GM18951 (cell line): ENCODE data around the gene VSTM2L.

ENCODE experiments used
- POLR2A ChIP-seq: IDR thresholded peaks from 4 replicates; pipeline ENCODE4 v1.6.1; 2011; ENCODE audit warnings: mild to moderate bottlenecking; ENCODE audit not compliant: insufficient read length, insufficient read depth; ENCODE audit errors: extremely low read depth
- in situ Hi-C: fragments of 300-500 bp; cut with MboI; formaldehyde crosslinking; loops from one replicate; pipeline ENCODE4 v1.12.0; 2022; ENCODE audit warnings: low sequenced_read_pairs, mixed read lengths, inconsistent platforms; ENCODE audit not compliant: unreplicated experiment

Gene VSTM2L

GRCh38 chr20:37984018-37984785 lies 81.3 kb downstream of the VSTM2L start:
- no peak for TF ChIP-seq POLR2A
- in situ Hi-C loops, result loop anchor here (10.0 kb wide), 1 partner anchor 409 kb away; no protein-coding TSS in a partner anchor

DNA sequence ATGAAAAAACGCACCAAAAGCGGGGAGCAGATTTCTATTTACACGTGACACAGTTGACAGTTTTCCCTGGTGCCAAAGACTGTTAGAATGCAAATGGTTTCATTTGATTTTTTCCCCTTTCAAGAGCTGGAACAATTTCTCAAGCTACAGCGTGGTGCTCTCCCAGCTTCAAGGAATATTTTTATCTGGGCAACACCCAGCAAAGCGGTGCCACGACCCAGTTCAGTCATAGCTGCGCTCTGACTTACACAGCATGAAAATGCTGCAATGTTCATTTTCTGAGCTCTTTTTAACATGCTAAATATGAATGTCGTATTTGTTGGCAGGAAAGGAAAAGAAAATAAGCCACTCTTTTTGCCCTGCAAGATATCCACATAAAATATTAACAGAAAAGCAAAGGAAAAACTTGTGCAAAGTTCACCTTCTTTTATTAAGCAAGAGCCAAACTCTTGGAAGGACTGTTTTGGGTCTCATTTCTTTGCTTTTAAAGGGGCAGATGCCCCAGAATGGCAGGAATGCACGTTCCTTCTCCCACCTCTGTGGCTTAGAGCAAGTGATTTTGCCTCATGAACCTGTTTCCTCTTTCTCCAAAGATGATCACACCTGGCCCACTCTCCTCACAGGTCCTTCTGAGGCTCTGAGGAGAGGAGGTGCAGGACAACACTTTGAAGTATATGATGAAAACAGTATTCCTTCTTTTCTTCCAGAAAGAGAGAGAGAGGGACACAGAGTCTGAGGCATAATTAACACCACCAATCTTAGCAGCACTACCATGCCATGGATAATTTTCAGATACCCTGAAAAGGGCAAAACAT lies 83.3 kb downstream of the VSTM2L start:
- in situ Hi-C loops, result loop anchor here (10.0 kb wide), 1 partner anchor 411 kb away; no protein-coding TSS in a partner anchor
- TF ChIP-seq POLR2A, result no peak

GRCh38 chr20:37986873-37987601 lies 84.1 kb downstream of the VSTM2L start:
- in situ Hi-C loops, result loop anchor here (10.0 kb wide), 1 partner anchor 412 kb away; no protein-coding TSS in a partner anchor

GRCh38 chr20:37987602-37988290 lies 84.8 kb downstream of the VSTM2L start:
- in situ Hi-C loops, result loop anchor here (10.0 kb wide), 1 partner anchor 413 kb away; no protein-coding TSS in a partner anchor
- no peak for TF ChIP-seq POLR2A

More at GRCh38 chr20:37986873-37987601, 84.1 kb downstream of the VSTM2L start:
- TF ChIP-seq POLR2A, result no peak

GRCh38 chr20:37988306-37988954 lies 85.5 kb downstream of the VSTM2L start:
- no peak for TF ChIP-seq POLR2A
- in situ Hi-C loops, result loop anchor here (10.0 kb wide), 1 partner anchor 414 kb away; no protein-coding TSS in a partner anchor

DNA sequence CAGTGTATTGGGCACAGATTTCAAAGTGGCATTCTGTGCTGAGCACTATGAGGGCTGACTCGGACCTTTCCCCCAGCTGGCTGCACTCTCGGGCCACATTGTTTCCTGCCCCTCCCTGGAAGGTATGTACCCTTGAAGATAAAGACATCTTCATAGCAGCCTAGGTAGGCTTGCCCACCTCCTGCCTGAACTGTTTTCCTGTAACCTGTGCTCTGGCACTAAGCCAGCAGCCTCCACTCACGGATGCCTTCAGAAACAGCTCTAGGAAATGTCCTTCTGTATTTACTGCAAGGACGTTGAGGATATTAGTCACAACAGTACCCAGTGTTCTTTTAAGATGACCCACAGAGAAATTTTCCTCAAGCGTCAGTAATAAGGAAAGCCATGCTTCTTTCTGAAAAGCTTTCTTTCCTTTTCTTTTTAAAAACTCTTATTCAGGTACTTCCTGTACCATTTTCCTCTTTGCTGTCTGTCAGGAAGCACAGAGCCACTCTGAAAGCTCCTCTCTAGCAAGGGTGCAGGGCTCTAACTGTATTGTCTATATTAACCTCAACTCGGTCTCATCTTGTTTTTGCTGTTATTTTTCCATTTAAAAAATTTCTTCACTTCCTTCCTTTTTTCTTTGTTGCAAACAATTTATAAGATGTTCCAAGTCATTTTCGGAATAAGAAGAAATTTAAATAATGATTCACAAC lies 86.8 kb downstream of the VSTM2L start:
- no peak for TF ChIP-seq POLR2A
- in situ Hi-C loops, result loop anchor here (10.0 kb wide), 1 partner anchor 415 kb away; no protein-coding TSS in a partner anchor

DNA sequence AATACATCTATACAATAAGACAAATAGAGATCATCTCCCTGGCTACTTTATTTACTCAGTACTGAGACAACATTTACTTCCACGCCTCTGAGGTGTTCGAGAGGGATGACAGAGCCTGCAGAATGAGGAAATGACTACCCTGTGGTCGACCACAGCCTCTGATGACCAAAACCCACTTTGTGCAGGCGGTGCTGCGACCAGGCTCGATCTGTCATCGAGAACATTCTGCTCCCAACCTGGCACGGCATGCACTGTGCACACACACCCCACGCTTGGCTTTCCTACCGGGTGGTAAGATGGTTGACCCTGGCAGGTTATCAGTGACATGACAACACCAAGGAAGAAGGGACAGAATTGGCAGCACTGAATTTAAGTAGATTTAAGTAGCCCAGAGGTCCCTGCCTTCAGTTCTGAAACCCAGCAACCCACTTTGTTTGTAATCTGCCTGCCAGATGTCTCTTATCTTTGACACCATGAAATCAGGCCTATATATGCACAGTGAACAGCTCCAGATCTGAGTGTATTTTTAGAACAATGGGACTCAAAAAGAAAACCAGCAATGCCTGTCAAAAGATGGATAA lies 87.7 kb downstream of the VSTM2L start:
- in situ Hi-C loops, result no loop called here
- TF ChIP-seq POLR2A, result no peak

DNA sequence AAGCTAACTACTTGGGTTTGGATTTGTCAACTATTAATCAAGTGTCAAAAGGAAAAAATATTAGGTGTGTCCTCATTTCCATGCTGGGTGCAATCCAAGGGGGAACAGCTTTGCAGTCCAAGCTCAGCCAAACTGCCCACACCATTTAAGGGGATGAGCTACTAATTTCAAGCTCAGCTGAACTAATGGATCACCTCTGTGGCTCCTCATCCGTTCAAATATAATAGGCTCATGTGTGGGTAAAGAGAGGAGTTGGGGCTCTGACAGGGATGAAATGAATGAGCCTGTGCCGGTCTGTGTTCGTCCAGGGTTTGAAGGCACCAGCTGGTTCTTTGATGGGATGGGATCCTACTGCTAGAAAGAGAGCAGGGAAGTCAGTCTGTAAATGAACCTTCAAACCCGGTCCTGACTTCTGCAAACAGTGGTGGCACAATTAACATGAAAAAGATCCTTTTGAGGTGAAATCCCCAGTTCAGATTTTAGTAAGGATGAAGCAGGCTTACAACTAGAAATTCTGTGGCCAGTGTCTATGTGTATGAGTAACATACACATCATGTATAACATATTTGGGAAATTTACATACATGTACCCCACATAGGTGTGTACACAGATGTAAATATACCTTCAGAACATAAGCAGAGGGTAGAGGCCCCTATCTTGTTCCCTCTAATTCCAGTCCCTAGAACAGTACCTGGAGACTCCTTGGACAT lies 88.4 kb downstream of the VSTM2L start:
- no peak for TF ChIP-seq POLR2A
- in situ Hi-C loops, result no loop called here

GRCh38 chr20:37991908-37992307 lies 89.0 kb downstream of the VSTM2L start:
- in situ Hi-C loops, result no loop called here
- TF ChIP-seq POLR2A, result no peak

DNA sequence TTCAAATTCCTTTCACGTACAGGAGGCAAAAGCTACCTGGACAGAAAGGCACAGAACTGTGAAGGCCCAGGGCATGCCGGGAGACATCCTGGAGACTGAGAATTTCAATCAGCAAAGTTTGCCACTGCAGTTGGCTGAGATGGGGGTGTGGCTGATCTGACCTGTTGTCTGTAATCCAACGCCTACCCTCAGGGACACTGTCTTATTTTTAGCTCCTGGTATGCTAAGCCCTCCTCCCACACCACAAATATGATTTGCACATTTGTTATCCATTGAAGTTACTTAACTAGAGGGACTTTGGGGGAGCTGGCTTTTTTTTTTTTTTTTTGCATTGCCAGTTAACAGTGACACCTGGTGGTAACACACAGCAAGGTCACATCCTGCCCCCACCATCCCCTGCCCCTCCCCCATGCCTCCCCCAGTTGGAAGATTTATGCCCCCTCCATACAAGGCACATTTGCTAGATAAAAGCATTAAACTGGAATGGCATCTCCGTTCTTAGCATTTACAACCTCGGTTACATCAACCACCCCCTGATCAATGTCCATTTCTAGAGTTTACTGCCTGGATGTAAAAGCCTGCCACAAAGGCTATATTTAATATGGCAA lies 90.0 kb downstream of the VSTM2L start:
- TF ChIP-seq POLR2A, result no peak
- in situ Hi-C loops, result no loop called here
